Endothelial cell of umbilical vein (primary cell): ENCODE data around the gene FLNB. TPM values are rescaled to one million over a fixed set of nuclear protein-coding genes. Genes with fewer than 3 reads are reported as not detected.

ENCODE experiments used
- BruUV-seq: library from RNA; stranded (reverse); fragments of 400-500 nt; replicated peaks from 2 replicates; lab custom pipeline; 2021; lab: Mats Ljungman, UMichigan
- CTCF ChIA-PET: fragments of 300-600, 350-600 bp; sonication (Branson Sonifier 250); formaldehyde crosslinking; loops from one replicate; lab custom pipeline; 2021; ENCODE audit warnings: antibody characterized with exemption, inconsistent platforms; lab: Charles Lee
- POLR2A ChIA-PET: fragments of 300-600, 350-600 bp; sonication (Branson Sonifier 250); formaldehyde crosslinking; loops from one replicate; lab custom pipeline; 2021; ENCODE audit warnings: antibody characterized with exemption, inconsistent platforms; lab: Charles Lee
- DNase-seq: peaks from one replicate; pipeline ENCODE4 v3.0.0-alpha.2; 2011; ENCODE audit warnings: low read depth, low spot score
- FAIRE-seq: peaks from 2 replicates; lab custom pipeline; 2011; peaks lifted over from hg19 to GRCh38; lab: Jason Lieb, UNC
- H2AFZ ChIP-seq: 2 replicates; pipeline ENCODE4 v1.6.0; 2012; ENCODE audit warnings: low read depth, low read length, control low read depth, inconsistent platforms
- H3K27ac ChIP-seq: 2 replicates; pipeline ENCODE4 v1.5.1; 2011; ENCODE audit warnings: low read depth, mild to moderate bottlenecking, control low read depth, low read length, moderate library complexity; ENCODE audit not compliant: insufficient read depth
- H3K27me3 ChIP-seq, 2 experiments: 2 replicates each; pipeline versions ENCODE4 v1.6.0 to v1.6.1; 2011; ENCODE audit warnings: low read length in 2 of 2, mixed read lengths in 1 of 2; ENCODE audit not compliant: control insufficient read depth in 2 of 2, insufficient read depth in 2 of 2
- H3K36me3 ChIP-seq, 2 experiments: 2 replicates in 1 of 2; 3 replicates in 1 of 2; pipeline ENCODE4 v1.5.1; 2011; ENCODE audit warnings: low read length in 2 of 2, mild to moderate bottlenecking in 1 of 2, moderate library complexity in 1 of 2; ENCODE audit not compliant: control insufficient read depth in 2 of 2, insufficient read depth in 2 of 2; ENCODE audit errors: extremely low read depth in 1 of 2
- H3K4me1 ChIP-seq: 3 replicates; pipeline ENCODE4 v1.5.1; 2011; ENCODE audit warnings: mild to moderate bottlenecking, low read length; ENCODE audit not compliant: control insufficient read depth, insufficient read depth; ENCODE audit errors: extremely low read depth
- H3K4me2 ChIP-seq: 2 replicates; pipeline ENCODE4 v1.6.1; 2011; ENCODE audit warnings: low read length, control low read depth, mixed read lengths; ENCODE audit not compliant: insufficient read depth
- H3K4me3 ChIP-seq, 3 experiments: fragments of 200-600 bp in 1 of 3; sonication (generic), shearing (Covaris generic) in 1 of 3; replicated peaks in 1 of 3; 2 replicates each; pipeline ENCODE4 v1.5.1; 2011 to 2016; ENCODE audit warnings: control low read depth in 3 of 3, low read length in 3 of 3, mild to moderate bottlenecking in 2 of 3, inconsistent platforms in 1 of 3, low read depth in 1 of 3, moderate library complexity in 1 of 3; ENCODE audit not compliant: insufficient read depth in 1 of 3
- H3K79me2 ChIP-seq: 2 replicates; pipeline ENCODE4 v1.6.0; 2012; ENCODE audit warnings: low read length, inconsistent platforms; ENCODE audit not compliant: control insufficient read depth, insufficient read depth
- H3K9ac ChIP-seq: replicated peaks from 2 replicates; pipeline ENCODE3; 2011; ENCODE audit warnings: low read length, control low read depth; ENCODE audit not compliant: insufficient read depth; ENCODE audit errors: extremely low read depth
- H3K9me1 ChIP-seq: replicated peaks from 3 replicates; pipeline ENCODE4 v1.6.0; 2011; ENCODE audit warnings: mild to moderate bottlenecking, low read length; ENCODE audit not compliant: control insufficient read depth, insufficient read depth; ENCODE audit errors: extremely low read depth
- H3K9me3 ChIP-seq: replicated peaks from 2 replicates; pipeline ENCODE4 v1.5.1; 2012; ENCODE audit warnings: low read length, inconsistent platforms; ENCODE audit not compliant: control insufficient read depth, insufficient read depth
- H4K20me1 ChIP-seq: replicated peaks from 2 replicates; pipeline ENCODE3; 2011; ENCODE audit warnings: mild to moderate bottlenecking, low read length; ENCODE audit not compliant: control insufficient read depth, insufficient read depth; ENCODE audit errors: extremely low read depth
- EZH2 ChIP-seq: IDR thresholded peaks from 2 replicates; pipeline ENCODE4 v1.6.1; 2012; ENCODE audit warnings: borderline replicate concordance, low read depth, mild to moderate bottlenecking, moderate library complexity, low read length, inconsistent platforms; ENCODE audit not compliant: severe bottlenecking
- FOS ChIP-seq: IDR thresholded peaks from 2 replicates; pipeline ENCODE4 v1.6.1; 2011; ENCODE audit warnings: mild to moderate bottlenecking, low read length, moderate library complexity, borderline replicate concordance; ENCODE audit not compliant: insufficient read depth
- GATA2 ChIP-seq: IDR thresholded peaks from 2 replicates; pipeline ENCODE4 v1.7.0; 2011; ENCODE audit warnings: low read depth, mild to moderate bottlenecking, moderate library complexity, mixed read lengths, low read length; ENCODE audit not compliant: insufficient read length, insufficient read depth
- JUN ChIP-seq: IDR thresholded peaks from 2 replicates; pipeline ENCODE4 v1.6.1; 2011; ENCODE audit warnings: borderline replicate concordance, low read depth; ENCODE audit not compliant: insufficient read length, insufficient read depth
- MYC ChIP-seq: IDR thresholded peaks from one replicate; pipeline ENCODE4 v1.6.1; 2011; ENCODE audit warnings: mild to moderate bottlenecking, low read depth, low read length
- POLR2A ChIP-seq: IDR thresholded peaks from 2 replicates; pipeline ENCODE4 v1.6.1; 2012; ENCODE audit warnings: low read depth, mild to moderate bottlenecking, control low read depth, low read length
- POLR2AphosphoS5 ChIP-seq: IDR thresholded peaks from 2 replicates; pipeline ENCODE4 v1.6.1; 2012; ENCODE audit warnings: low read depth, mild to moderate bottlenecking, control low read depth, low read length, moderate library complexity; ENCODE audit not compliant: insufficient read depth
- dilution Hi-C: fragments of 300-500 bp; cut with MboI; formaldehyde crosslinking; loops from one replicate; pipeline ENCODE4 v1.15.0; 2019; ENCODE audit warnings: low sequenced_read_pairs; ENCODE audit not compliant: extremely low pct_ligation_motif_present
- intact Hi-C: fragments of 100-400 bp; cut with micrococcal nuclease; formaldehyde crosslinking; loops from one replicate; pipeline ENCODE4 v1.10.0; 2022
- polyA plus RNA-seq, 4 experiments: library from polyadenylated mRNA; depleted of rRNA in 3 of 4; stranded (reverse) in 3 of 4; unstranded in 1 of 4; fragments of >200 nt; gene quantifications; 2 replicates each; pipeline versions ENCODE4 v1.2.1 to v1.2.3, GENCODE V29; 2011 to 2012; ENCODE audit warnings: missing spikeins in 1 of 4
- total RNA-seq: library from RNA; stranded (reverse); gene quantifications from 2 replicates; pipeline ENCODE4 v1.2.3, GENCODE V29; 2021
- TF ChIP-seq, protein P1 (sequence below), 2 donors: IDR thresholded peaks; 1 replicate in 1 of 2; 2 replicates in 1 of 2; pipeline ENCODE4 v1.5.1; 2011; ENCODE audit warnings: low read length in 2 of 2, mild to moderate bottlenecking in 2 of 2, moderate library complexity in 2 of 2, control low read depth in 1 of 2, inconsistent platforms in 1 of 2, low read depth in 1 of 2; ENCODE audit not compliant: insufficient read depth in 1 of 2; ENCODE audit errors: extremely low read depth in 1 of 2
- TF ChIP-seq, protein P2 (sequence below): IDR thresholded peaks from 2 replicates; pipeline ENCODE4 v1.6.1; 2011; ENCODE audit not compliant: insufficient read depth, insufficient read length

Gene FLNB
- total and polyA plus RNA-seq, 2 donors (not counting 3 experiments of a cell fraction or from before 2014, with no cell fraction given): 479 to 670 TPM

DNA sequence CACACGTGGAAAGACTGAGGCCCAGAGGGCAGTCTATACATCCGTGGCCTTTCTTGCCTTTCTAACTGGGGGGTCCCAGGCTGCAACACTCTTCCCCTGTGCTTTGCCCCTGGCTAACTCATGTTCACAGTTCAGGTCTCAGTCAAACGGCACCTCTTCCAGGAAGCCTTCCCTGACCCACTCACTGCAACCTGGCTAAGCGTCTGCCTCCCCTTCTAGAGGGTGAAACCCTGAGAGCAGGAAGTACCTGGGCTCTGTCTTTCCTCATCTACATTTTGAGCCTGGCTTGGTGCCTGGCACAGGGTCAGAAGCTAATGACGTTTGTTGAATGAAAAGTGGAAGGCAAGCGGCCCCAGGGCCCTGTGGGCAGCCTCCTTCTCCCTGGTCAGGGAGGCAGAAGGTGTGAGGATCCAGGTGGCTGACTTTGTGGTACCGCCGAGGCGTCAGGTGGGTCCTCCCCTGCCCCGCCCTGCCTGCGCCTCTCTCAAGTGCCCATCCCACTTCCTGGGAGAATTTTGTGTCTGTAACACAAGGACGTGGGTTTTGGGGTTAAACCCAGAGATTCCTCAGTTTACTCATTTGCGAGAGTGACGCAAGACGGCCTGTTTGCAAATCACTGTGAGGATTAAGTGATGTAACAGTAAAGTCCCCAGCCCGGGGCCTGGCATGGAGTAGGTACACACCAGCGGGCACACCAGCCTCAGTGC, 170.5 kb downstream of the FLNB start:
- ChIA-PET CTCF (interaction anchor here (0.6 to 6.6 kb wide), 14 partner anchors 11 to 216 kb away, joined by 3 to 80 read pairs (median 6); partner anchors contain the start of genes HTD2 and RPP14), POLR2A (no interaction called here)
- FAIRE-seq (no peak), DNase-seq (no peak)
- Histone ChIP-seq H4K20me1 (no peaks in the 10 kb centered on the region), H3K9me1 (no peaks in the 10 kb centered on the region), H3K27ac (no peak overlapping the region), H3K79me2 (no peaks in the 10 kb centered on the region), H3K4me1 (peaks cover 26% of the 10 kb centered on the region), H3K36me3 (no peaks in the 10 kb centered on the region), H3K4me2 (no peak overlapping the region), H2AFZ (no peak overlapping the region), H3K27me3 (no peaks in the 10 kb centered on the region), H3K4me3 (no peak overlapping the region), H3K9ac (no peak overlapping the region), H3K9me3 (no peaks in the 10 kb centered on the region)
- intact Hi-C loops: loop anchor here (5.0 kb wide), 1 partner anchor 226 kb away; no protein-coding TSS in a partner anchor
- TF ChIP-seq POLR2AphosphoS5: no peak
- dilution Hi-C loops: no loop called here
- BruUV-seq: no TSS peak

DNA sequence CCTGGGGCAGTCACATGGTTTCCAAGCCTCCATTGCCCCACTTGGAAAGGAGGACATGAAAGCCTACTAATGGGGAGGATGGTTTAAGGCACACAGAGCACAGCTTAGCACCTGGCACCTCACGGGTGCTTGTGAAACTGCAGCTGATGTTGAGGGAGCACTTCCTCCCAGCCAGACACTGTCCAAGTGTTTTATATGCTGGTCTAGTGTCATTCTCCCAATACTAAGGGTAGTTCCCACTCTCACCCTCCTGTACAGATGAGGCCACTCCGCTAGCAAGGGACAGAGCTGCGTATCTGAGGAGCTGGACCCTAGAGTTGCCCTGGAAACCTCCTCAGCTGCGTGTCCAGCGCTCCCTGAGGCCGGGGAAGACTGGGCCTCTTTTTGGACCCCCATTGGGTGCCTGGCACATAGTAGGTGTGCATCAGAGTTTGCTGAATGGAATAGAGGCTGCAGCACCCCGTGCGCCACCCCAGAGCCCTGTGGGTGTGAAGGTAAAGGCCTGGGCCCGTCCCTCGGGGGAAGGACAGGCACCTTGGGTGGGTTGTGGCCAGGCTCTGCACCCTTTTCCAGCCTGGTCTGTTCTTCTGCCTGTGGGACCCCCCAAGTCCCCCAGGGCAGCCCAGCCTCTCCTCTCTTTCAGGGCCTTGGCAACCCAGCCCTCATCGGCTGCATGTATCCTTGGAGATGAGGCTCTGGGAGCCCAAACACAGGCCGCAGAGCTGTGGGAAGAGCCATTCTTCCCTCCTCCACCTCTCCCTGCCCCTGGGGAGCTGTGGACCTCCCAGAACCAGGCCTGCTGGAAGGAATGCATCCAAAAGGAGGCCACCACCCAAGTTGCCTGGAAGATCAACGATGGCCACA, 171.2 kb downstream of the FLNB start:
- FAIRE-seq: no peak
- Histone ChIP-seq H3K79me2 (no peaks in the 10 kb centered on the region), H3K4me1 (peaks cover 18% of the 10 kb centered on the region), H3K9me3 (no peaks in the 10 kb centered on the region), H3K27me3 (no peaks in the 10 kb centered on the region), H3K9ac (no peak overlapping the region), H3K27ac (no peak overlapping the region), H3K36me3 (no peaks in the 10 kb centered on the region), H3K4me3 (no peak overlapping the region), H2AFZ (no peak overlapping the region), H4K20me1 (no peaks in the 10 kb centered on the region), H3K4me2 (no peak overlapping the region), H3K9me1 (no peaks in the 10 kb centered on the region)
- DNase-seq: no peak
- dilution Hi-C loops: no loop called here
- intact Hi-C loops: loop anchor here (5.0 kb wide), 1 partner anchor 227 kb away; no protein-coding TSS in a partner anchor
- ChIA-PET POLR2A (no interaction called here), CTCF (interaction anchor here (1.1 to 6.6 kb wide), 7 partner anchors 10 to 213 kb away, joined by 3 to 80 read pairs (median 24); partner anchors contain the start of genes HTD2 and RPP14)
- BruUV-seq: no TSS peak
- TF ChIP-seq POLR2A: no peak
- TF ChIP-seq JUN: no peak
- no peak for TF ChIP-seq FOS
- no peak for TF ChIP-seq MYC
- TF ChIP-seq GATA2: no peak
- no peak for TF ChIP-seq POLR2AphosphoS5
- TF ChIP-seq, protein P1, sequence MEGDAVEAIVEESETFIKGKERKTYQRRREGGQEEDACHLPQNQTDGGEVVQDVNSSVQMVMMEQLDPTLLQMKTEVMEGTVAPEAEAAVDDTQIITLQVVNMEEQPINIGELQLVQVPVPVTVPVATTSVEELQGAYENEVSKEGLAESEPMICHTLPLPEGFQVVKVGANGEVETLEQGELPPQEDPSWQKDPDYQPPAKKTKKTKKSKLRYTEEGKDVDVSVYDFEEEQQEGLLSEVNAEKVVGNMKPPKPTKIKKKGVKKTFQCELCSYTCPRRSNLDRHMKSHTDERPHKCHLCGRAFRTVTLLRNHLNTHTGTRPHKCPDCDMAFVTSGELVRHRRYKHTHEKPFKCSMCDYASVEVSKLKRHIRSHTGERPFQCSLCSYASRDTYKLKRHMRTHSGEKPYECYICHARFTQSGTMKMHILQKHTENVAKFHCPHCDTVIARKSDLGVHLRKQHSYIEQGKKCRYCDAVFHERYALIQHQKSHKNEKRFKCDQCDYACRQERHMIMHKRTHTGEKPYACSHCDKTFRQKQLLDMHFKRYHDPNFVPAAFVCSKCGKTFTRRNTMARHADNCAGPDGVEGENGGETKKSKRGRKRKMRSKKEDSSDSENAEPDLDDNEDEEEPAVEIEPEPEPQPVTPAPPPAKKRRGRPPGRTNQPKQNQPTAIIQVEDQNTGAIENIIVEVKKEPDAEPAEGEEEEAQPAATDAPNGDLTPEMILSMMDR (IDR thresholded peaks at IDR 0.05; ENCODE audit: extremely low read depth in 1 of 2, insufficient read depth in 1 of 2, low read depth in 1 of 2, low read length in 2 of 2): no peak
- TF ChIP-seq, protein P2, sequence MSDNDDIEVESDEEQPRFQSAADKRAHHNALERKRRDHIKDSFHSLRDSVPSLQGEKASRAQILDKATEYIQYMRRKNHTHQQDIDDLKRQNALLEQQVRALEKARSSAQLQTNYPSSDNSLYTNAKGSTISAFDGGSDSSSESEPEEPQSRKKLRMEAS: no peak
- TF ChIP-seq EZH2: no peak
